ENCODE data around the gene CSNK1E. TPM values are rescaled to one million over a fixed set of nuclear protein-coding genes. Genes with fewer than 3 reads are reported as not detected.
A peak's percentile ranks its signal among the peaks of the same experiment; 100 is the strongest.

The CSNK1E gene
- total RNA-seq, 1 donor from 2014 or later, result 107 TPM

DNA sequence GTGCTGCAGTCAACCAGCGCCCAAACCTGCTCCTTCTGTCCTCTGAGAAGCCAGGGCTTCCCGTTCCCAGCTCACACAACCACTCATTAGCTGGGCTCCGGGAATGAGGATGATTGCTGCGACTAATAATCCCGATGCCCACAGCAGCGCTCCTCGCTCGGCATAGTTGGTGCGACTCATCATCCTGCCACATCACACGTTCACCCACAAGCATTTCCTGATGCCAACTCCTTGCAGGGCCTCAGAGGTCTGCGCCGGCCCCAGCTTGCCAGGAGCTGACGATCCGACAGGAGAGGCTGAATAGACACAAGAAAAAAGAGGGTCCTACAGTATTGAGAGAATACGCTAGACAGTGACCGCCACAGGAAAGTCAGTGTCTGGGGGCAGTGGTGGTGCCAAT, 10.6 kb upstream of the CSNK1E start:
- DNase-seq, result no peak

DNA sequence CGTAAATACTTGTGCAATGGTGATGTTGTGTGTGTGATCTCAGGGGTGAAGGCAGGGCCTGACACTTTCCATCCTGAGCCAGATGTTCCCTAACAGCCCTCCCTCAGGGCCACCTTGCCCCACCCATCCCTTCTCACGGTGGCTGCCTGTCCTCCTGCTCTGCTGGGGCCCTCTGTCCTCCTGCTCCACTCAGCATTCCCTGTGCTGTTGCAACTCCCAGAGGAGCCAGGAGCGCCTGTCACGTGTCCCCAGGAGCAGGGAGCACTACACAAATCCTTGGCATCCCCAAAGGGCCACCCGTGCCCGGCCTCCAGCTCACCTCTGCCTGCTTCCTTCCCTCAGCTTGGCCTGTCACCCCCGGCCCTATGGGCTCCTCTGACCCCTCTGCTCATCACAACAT, 10.2 kb upstream of the CSNK1E start:
- no peak for DNase-seq

DNA sequence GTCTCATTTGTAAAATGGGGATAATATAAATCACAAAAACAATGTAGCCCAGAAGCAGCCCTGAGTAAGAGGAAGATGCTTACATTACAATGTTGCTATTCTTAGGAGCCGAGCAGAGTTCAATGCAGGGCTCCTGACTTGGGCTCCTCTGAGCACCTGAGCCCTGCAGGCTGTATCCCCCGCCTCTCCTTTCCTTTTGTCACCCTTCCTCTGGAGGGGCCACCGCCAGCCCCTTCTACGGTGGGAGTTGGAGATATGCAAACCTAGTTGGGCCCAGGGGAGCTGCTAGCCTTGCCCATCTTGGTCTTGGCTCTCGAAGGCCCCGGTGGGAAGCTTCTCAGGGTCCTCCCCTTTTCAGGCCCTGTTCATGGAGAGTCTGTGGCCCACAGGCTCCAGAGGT, 8.4 kb upstream of the CSNK1E start:
- no peak for DNase-seq

DNA sequence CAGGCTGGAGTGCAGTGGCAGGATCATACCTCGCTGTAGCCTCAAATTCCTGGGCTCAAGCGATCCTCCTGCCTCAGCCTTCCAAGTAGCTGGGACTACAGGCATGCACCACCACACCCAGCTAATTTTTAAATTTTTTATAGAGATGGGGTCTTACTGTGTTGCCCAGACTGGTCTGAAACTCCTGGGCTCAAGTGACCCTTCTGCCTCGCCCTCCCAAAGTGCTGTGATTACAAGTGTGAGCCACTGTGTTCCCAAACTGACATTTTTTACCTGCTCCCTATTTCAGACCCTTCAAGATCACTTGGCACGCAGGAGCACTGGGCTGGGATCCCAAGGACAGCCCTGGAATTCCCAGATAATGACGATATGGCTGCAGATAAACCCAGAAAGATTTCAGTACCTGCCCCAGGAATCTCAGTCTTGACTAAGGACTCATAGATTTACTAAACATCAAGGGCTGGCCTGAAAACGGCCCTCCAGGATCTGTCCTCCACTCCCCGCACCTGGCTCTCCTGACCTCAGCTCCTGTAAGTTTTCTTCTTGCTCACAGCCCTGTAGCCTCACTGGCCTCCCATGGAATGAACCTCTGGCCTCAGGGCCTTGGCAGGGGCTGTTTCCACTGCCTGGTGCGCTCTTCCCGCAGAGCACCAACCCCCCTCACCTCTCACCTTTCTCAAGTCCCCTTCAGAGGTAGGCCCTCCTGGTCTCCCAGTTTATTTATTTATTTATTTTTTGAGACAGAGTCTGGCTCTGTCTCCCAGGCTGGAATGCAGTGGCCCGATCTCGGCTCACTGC, 3.6 kb upstream of the CSNK1E start:
- no peak for DNase-seq

- DNase-seq, result no peak
Measured at GRCh38 chr22:38318792-38319773, 1.9 kb upstream of the CSNK1E start.

GRCh38 chr22:38317995-38318715, 922 bp upstream of the CSNK1E start:
- peak; percentile 65 for DNase-seq

DNA sequence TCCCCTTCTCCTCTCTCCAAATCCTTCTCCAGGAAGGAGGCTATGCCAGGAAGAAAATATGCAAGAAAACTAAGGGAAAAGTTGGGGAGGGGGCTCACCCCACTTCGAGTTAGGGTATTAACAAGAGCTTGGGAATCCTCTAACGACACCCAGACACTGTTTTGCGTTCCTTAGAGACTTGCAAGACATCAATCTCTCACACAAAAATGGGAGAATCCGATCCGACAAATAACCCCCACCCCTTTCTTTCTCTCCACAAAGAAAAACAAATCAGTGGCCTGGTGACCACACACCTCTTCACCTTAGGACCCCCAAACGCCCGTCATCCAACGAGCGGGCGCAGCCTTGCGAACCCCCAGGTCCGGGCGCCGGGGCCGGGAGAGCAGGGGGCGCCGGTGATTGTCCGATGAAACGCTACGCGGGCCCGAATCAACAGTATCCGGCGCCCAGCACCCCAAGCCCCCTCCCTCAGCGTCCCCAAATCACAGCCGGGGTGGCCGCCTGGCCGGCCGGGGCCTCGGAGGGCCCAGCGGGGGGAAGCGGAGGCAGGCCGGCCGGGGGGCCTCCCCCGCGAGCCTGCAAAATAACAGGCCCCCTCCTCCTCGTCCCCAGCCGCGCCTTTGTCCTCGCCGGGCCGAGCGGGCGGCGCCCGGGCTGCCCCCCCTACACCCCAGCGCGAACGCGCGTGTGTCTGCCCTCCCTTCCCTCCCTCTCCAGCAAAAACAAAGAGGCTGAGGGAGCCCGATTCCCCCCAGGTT, 690 bp downstream of the CSNK1E start:
- DNase-seq, result peak; percentile 82

GRCh38 chr22:38315823-38316363, 1.3 kb downstream of the CSNK1E start:
- peak; percentile 67 for DNase-seq

GRCh38 chr22:38314933-38315822, 2.1 kb downstream of the CSNK1E start:
- peak; percentile 72 for DNase-seq

DNA sequence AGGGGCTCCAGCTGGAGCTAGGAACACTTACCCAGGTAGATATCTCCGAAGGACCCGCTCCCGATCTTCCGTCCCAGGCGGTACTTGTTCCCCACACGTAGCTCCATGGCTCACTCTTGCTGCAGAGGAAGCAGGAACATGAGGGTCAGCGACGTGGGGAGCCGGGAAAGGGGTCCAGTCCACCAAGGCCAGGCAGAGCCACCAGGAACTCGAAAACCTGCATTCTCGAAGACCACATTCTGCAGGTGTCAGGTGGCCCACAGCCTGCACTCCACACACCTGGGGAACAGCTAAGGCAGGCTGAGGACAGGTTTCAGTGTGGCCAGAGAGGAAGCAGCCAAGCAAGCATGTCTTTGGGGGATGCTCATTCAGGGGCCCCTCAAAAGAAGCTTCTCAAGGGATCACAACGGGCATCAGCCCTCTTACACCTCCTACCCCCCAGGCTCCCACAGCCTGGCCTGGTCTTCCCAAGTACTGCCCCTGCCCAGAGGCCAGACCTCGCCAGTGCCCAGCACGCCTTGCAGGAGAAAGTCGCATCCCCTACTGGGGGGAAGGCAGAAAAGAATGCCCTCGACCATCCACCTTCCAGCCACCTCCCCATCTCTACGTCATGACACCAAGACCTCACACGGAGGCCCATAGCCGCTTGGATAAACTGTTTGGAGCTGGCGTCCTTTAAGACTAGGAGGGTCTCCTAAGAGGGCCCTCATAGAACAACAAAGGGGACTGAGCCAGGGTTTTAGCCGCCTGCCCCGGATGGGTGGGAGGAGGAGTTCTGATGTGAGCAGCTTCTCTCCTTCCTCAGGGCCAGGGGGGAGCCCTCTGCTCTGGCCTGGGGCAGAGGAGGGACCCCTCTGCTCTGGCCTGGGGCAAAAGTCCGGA, 2.9 kb downstream of the CSNK1E start:
- peak; percentile 43 for DNase-seq

- DNase-seq, result peak; percentile 82
Measured at GRCh38 chr22:38313384-38313955, 3.8 kb downstream of the CSNK1E start.

DNA sequence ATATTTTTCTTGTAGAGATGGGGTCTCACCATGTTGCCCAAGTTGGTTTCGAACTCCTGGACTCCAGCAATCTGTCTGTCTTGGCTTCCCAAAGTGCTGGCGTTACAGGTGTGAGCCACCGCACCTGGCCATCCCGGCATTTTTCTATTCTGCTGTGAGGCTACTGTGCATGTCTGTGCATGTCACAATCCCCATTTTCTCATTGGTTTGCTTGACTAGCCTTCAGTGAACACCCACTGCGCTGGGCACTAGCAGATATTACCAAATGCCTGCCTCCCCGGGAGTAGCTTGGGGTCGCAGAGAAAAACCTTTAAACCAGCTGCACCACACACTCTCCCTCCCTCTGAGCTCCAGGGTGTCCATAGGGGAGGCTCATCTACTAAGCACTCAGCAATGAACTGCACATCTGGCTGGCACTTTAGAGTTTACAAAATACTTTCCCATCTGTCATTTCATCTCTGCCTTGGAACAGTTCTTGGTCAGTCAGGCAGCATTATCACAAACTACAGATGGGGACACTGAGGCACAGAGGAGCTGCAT, 4.9 kb downstream of the CSNK1E start:
- DNase-seq, result no peak

GRCh38 chr22:38311323-38311620, 6.0 kb downstream of the CSNK1E start:
- DNase-seq, result no peak

GRCh38 chr22:38310518-38311322, 6.5 kb downstream of the CSNK1E start:
- no peak for DNase-seq

GRCh38 chr22:38309614-38310517, 7.4 kb downstream of the CSNK1E start:
- no peak for DNase-seq

DNA sequence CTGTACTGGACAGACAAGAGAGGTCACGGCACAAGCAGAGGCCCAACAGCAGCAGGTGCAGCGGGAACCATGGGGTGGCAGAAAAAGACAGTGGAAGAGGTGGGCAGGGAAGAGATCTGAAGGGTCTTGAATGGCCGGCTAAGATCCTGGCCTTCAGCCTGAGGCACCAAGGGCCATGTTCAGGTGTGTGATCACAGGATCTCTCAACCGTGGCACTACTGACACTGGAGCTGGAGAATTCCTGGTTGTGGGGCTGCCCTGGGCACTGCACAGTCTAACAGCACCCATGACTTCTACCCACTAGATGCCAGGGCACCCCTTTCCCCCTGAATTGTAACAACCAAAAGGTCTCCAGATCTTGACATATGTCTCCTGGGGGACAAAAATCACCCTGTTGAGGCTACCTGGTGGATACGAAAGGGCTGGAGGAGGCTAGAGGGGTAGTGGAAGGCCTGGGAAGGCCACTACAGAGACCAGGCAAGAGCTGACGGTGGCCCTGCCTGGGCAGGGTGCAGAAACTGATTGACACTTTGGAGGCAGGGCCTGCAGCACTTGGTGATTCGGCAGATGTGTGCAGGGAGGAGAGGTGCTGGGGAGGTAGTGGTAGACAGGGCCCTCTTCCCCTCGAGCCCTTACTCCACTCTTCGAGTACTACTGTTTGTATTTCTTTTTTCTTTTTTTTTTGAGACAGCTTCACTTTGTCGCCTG, 8.3 kb downstream of the CSNK1E start:
- no peak for DNase-seq

All from tongue (tissue), 2 donors.